ENCODE results near the gene AP1M1.

Gene AP1M1

DNA sequence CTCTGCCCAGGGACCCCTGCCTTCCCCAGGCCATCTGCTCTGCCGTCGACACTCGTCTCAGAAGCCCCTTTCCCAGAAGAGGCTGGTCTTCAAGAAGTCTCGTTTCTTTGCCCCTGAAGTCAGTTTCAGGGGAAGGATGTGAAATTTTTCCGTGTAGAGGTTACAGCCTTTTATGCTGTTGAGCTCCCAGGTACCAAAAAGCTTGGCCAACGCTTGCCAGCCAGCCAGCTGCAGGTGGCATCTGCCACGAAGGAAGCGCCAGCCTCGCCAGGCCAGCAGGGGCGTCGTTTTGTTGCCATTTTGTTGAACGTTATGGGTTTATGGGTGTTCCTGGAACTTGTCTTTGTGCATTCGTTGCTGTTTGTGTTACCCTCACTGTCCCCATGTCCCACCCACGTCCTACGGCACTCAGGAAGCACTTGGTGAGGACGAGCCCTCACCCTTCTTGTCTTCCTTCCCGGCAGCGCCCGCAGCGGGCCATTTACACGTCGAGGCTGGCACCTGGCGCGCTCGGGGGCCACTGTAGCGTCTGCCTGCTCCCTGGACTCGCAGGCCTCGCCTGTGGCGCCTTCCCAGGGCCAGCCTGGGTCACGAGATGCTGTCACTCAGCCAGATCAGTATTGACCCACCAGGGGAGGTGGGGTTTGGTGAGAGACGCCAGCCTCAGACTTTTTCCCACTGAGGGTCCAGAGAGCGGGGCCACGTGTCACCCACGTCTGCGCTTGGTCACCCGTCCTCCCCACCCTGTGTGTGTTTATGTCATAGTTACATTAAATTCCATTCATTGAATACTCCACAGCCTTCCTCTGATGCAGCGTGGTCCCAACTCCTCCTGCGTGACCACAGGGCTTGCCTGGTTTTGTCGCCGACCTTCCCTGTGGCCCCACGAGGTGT is 37.1 kb downstream of the AP1M1 start:
- Histone ChIP-seq H3K27ac (replicated peaks) (no peak overlapping the region), H3K27me3 (ENCODE audit: insufficient read depth, poor library complexity, severe bottlenecking) (no peaks in the 10 kb centered on the region), H3K4me3 (replicated peaks; ENCODE audit: insufficient read depth, low read length) (no peak overlapping the region)
- DNase-seq (ENCODE audit: low read depth in 1 of 2, low spot score in 1 of 2): no peak
- TF ChIP-seq POLR2AphosphoS5 (IDR thresholded peaks at IDR 0.05; ENCODE audit: low read depth) (no peak), GABPA (IDR thresholded peaks at IDR 0.05; ENCODE audit: low read depth) (no peak), SPI1 (IDR thresholded peaks at IDR 0.05; ENCODE audit: borderline replicate concordance, low read depth) (no peak)
- TF ChIP-seq, protein P1, sequence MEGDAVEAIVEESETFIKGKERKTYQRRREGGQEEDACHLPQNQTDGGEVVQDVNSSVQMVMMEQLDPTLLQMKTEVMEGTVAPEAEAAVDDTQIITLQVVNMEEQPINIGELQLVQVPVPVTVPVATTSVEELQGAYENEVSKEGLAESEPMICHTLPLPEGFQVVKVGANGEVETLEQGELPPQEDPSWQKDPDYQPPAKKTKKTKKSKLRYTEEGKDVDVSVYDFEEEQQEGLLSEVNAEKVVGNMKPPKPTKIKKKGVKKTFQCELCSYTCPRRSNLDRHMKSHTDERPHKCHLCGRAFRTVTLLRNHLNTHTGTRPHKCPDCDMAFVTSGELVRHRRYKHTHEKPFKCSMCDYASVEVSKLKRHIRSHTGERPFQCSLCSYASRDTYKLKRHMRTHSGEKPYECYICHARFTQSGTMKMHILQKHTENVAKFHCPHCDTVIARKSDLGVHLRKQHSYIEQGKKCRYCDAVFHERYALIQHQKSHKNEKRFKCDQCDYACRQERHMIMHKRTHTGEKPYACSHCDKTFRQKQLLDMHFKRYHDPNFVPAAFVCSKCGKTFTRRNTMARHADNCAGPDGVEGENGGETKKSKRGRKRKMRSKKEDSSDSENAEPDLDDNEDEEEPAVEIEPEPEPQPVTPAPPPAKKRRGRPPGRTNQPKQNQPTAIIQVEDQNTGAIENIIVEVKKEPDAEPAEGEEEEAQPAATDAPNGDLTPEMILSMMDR (IDR thresholded peaks at IDR 0.05; ENCODE audit: insufficient read depth, low read length): no peak
- TF ChIP-seq, protein P2, sequence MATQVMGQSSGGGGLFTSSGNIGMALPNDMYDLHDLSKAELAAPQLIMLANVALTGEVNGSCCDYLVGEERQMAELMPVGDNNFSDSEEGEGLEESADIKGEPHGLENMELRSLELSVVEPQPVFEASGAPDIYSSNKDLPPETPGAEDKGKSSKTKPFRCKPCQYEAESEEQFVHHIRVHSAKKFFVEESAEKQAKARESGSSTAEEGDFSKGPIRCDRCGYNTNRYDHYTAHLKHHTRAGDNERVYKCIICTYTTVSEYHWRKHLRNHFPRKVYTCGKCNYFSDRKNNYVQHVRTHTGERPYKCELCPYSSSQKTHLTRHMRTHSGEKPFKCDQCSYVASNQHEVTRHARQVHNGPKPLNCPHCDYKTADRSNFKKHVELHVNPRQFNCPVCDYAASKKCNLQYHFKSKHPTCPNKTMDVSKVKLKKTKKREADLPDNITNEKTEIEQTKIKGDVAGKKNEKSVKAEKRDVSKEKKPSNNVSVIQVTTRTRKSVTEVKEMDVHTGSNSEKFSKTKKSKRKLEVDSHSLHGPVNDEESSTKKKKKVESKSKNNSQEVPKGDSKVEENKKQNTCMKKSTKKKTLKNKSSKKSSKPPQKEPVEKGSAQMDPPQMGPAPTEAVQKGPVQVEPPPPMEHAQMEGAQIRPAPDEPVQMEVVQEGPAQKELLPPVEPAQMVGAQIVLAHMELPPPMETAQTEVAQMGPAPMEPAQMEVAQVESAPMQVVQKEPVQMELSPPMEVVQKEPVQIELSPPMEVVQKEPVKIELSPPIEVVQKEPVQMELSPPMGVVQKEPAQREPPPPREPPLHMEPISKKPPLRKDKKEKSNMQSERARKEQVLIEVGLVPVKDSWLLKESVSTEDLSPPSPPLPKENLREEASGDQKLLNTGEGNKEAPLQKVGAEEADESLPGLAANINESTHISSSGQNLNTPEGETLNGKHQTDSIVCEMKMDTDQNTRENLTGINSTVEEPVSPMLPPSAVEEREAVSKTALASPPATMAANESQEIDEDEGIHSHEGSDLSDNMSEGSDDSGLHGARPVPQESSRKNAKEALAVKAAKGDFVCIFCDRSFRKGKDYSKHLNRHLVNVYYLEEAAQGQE (IDR thresholded peaks at IDR 0.05; ENCODE audit: insufficient replicate concordance, low read depth): no peak

DNA sequence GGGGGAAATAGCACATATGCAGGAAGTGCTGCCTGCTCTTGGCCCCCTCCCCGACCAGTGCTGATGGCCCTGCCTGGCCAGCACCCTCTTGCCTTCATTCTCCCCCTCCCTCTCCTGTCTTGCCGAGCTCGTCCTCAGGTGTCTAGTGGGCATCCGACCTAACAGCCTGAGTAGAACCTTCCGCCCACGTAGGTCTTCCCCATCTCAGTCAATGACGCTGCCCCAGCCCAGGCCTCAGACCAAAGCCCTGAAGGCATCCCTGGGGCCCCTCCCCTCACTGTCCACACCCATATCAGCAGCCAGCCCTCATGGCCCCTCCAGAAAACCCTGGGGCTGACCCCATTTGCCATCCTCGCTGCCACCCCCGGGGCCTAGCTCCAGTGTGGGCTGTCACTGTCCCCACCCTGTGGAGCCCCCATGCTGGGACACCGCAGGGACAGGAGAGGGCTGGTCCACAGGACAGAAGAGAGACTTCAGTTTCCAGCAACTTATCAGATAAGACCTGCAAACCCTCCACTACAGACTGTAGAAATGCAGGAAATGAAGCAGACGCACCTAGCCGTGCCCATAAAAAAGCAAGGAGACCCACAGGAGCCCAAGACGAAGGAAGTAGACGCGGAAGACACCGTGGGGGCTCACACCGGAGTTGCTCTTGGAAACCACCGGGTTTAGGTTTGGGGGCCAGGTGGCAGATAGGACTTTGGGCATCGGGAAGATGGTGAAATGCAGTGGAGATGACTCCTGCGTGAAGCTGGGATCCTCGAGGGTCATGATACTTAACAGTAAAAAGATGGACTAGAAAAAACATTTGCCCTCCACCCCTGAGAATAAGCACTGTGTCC is 38.3 kb downstream of the AP1M1 start:
- no peaks in the 10 kb centered on the region for H3K27me3 ChIP-seq (ENCODE audit: insufficient read depth, poor library complexity, severe bottlenecking)
- peak overlapping the region; percentile 69 for H3K27ac ChIP-seq (replicated peaks)
- DNase-seq (ENCODE audit: low read depth in 1 of 2, low spot score in 1 of 2): no peak
- TF ChIP-seq, protein P2 (IDR thresholded peaks at IDR 0.05; ENCODE audit: insufficient replicate concordance, low read depth): no peak
- H3K4me3 ChIP-seq (replicated peaks; ENCODE audit: insufficient read depth, low read length): no peak overlapping the region

DNA sequence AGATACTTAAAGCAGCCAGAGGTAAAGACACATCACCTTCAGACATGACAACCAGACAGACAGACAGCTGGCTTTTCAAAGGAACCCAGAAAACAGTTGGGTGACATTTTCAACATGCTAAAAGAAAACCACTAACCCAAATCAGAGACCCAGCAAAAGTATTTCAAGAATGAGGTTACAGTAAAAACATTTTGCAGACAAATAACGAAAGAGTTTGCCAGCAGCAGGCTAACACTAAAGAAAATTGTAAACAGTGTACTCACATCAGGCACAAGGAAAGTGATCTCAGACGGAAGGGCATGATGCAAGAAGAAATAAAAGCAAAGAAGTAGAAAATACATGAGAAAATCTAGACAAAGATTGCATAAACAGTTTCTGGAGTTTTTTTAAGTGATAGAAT is 46.4 kb downstream of the AP1M1 start:
- DNase-seq (ENCODE audit: low read depth in 1 of 2, low spot score in 1 of 2): no peak
- TF ChIP-seq GABPA (IDR thresholded peaks at IDR 0.05; ENCODE audit: low read depth) (no peak), SPI1 (IDR thresholded peaks at IDR 0.05; ENCODE audit: borderline replicate concordance, low read depth) (no peak), POLR2AphosphoS5 (IDR thresholded peaks at IDR 0.05; ENCODE audit: low read depth) (no peak)
- TF ChIP-seq, protein P1 (IDR thresholded peaks at IDR 0.05; ENCODE audit: insufficient read depth, low read length): no peak
- TF ChIP-seq, protein P2 (IDR thresholded peaks at IDR 0.05; ENCODE audit: insufficient replicate concordance, low read depth): no peak
- H3K4me3 ChIP-seq (replicated peaks; ENCODE audit: insufficient read depth, low read length): no peak overlapping the region
- H3K27ac ChIP-seq (replicated peaks): no peak overlapping the region
- H3K27me3 ChIP-seq (ENCODE audit: insufficient read depth, poor library complexity, severe bottlenecking): no peaks in the 10 kb centered on the region
